ENCODE measurements around the gene ABCA4.

Gene ABCA4

DNA sequence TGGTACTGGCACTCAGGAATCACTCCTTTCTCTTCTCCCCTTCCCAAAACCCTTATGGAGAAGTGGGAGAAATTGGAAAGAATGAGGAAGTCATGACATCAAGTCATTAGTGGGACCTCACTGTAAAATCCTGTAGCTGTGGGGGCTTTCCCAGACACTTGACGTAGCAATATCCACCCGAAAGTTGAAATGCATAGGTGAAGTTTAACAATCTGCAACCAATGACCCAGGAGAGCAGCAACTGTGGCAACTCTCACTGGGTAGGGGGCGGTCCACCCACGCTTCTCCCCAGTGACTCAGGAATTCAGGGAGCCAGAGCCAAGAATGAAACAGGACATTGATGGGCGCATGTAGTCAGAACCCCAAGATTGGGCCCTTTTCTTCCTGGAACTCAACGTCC lies 27.0 kb downstream of the ABCA4 start:
- Histone ChIP-seq H3K4me1 (ENCODE audit: control insufficient read depth in 1 of 2, insufficient read depth in 2 of 2, low read length in 2 of 2) (peaks cover 16 to 31% of the 10 kb centered on the region in 2 donors), H3K27me3 (ENCODE audit: low read depth, low read length) (no peaks in the 10 kb centered on the region), H3K4me3 (ENCODE audit: low read depth in 1 of 2, low read length in 2 of 2) (peak overlapping the region; percentile 11 to 38)

DNA sequence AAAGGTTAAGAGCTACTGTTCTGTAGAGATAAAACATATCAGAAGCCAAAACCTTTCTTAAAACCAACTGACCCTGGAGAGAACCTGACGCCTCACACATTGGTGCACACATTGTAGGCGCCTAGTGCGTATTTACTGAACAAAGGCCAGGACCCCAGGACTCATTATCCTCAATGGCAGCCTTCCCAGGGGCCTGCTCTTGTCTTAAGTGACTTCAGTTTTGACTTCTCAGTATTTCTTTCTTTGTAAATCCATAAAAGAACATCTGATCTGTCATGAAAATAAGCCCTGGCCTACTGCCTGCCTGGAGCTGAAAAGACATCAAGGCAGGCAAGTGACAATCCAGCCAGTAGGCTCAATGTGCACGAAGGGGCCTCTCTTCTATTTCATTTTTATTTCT lies 27.6 kb downstream of the ABCA4 start:
- Histone ChIP-seq H3K4me3 (ENCODE audit: low read depth in 1 of 2, low read length in 2 of 2) (no peak overlapping the region), H3K27ac (ENCODE audit: low read length) (peak overlapping the region; percentile 73), H3K36me3 (ENCODE audit: control insufficient read depth in 1 of 2, insufficient read depth in 2 of 2, low read length in 2 of 2) (no peaks in the 10 kb centered on the region), H3K4me1 (ENCODE audit: control insufficient read depth in 1 of 2, insufficient read depth in 2 of 2, low read length in 2 of 2) (peaks cover 16 to 31% of the 10 kb centered on the region in 2 donors), H3K9me3 (ENCODE audit: control insufficient read depth in 1 of 2, low read length in 2 of 2) (no peaks in the 10 kb centered on the region), H3K27me3 (ENCODE audit: low read depth, low read length) (no peaks in the 10 kb centered on the region)

More for the DNA sequence above, 27.0 kb downstream of the ABCA4 start:
- H3K36me3 ChIP-seq (ENCODE audit: control insufficient read depth in 1 of 2, insufficient read depth in 2 of 2, low read length in 2 of 2), result no peaks in the 10 kb centered on the region
- peak overlapping the region; percentile 73 for H3K27ac ChIP-seq (ENCODE audit: low read length)
- H3K9me3 ChIP-seq (ENCODE audit: control insufficient read depth in 1 of 2, low read length in 2 of 2), result no peaks in the 10 kb centered on the region

DNA sequence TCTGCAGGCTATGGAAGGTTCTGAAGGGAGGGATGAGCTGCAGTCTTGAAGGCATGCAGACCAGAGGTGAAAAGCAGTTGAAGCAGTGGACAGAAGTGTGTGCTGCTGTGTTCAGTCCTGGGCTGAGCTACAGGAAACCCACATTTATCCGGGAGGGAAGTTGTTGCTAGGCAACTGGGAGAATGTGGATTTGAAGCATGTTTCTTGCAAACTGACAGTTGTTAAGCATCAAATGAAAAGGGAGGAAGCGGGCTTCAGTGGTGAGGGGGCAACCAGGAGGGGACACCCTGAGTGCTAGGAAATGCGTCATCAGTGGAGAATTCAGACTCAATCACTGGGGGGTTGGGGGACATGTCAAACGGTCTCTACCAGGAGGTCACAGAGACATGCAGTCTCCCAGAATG lies 28.7 kb downstream of the ABCA4 start:
- no peak overlapping the region for H3K27ac ChIP-seq (ENCODE audit: low read length)

DNA sequence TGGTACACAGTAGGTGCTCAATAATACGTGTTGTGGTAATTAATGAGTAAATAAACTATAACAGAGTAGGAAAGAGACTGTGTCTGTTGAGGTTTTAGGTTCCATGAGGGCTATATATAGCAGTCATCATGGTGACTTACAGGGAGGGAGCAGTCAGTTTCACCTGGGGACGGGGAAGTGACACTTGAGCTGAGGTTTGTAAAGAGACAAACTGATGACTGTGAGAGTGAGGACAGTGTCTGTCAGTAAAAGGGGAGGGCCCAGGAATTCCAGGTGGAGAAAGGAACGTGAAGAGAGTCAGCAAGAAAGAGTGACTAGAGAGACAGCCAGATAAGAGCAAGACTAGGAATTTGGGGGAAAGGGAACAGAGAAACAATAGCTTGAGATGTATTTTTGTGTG lies 30.2 kb downstream of the ABCA4 start:
- Histone ChIP-seq H3K9me3 (ENCODE audit: control insufficient read depth in 1 of 2, low read length in 2 of 2) (no peaks in the 10 kb centered on the region), H3K4me1 (ENCODE audit: control insufficient read depth in 1 of 2, insufficient read depth in 2 of 2, low read length in 2 of 2) (peaks cover 16 to 19% of the 10 kb centered on the region in 2 donors), H3K36me3 (ENCODE audit: control insufficient read depth in 1 of 2, insufficient read depth in 2 of 2, low read length in 2 of 2) (no peaks in the 10 kb centered on the region), H3K27me3 (ENCODE audit: low read depth, low read length) (no peaks in the 10 kb centered on the region), H3K4me3 (ENCODE audit: low read depth in 1 of 2, low read length in 2 of 2) (no peak overlapping the region), H3K27ac (ENCODE audit: low read length) (no peak overlapping the region)

More for the DNA sequence above, 28.7 kb downstream of the ABCA4 start:
- peaks cover 16 to 31% of the 10 kb centered on the region in 2 donors for H3K4me1 ChIP-seq (ENCODE audit: control insufficient read depth in 1 of 2, insufficient read depth in 2 of 2, low read length in 2 of 2)
- no peaks in the 10 kb centered on the region for H3K9me3 ChIP-seq (ENCODE audit: control insufficient read depth in 1 of 2, low read length in 2 of 2)
- H3K4me3 ChIP-seq (ENCODE audit: low read depth in 1 of 2, low read length in 2 of 2), result no peak overlapping the region
- no peaks in the 10 kb centered on the region for H3K36me3 ChIP-seq (ENCODE audit: control insufficient read depth in 1 of 2, insufficient read depth in 2 of 2, low read length in 2 of 2)
- H3K27me3 ChIP-seq (ENCODE audit: low read depth, low read length), result no peaks in the 10 kb centered on the region

DNA sequence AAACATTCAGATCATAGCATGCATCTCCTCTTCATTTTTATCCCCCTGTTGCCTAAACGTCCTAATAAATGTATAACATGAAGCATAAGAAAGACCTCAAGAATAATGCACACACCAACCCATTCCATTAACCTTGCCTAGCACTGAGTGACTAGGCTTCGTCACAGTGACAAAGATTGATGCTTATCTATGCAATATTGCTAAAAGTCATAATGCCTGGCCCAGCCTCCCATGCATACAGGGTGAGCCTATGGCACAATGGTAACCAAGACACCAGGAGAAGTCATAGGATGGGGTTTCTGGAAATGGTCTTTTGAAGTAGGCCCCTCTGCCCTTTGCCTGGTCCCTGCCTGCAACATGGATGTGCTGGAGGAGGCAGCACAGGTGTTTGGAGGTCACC lies 33.8 kb downstream of the ABCA4 start:
- H3K4me1 ChIP-seq (ENCODE audit: control insufficient read depth in 1 of 2, insufficient read depth in 2 of 2, low read length in 2 of 2), result no peaks in the 10 kb centered on the region

DNA sequence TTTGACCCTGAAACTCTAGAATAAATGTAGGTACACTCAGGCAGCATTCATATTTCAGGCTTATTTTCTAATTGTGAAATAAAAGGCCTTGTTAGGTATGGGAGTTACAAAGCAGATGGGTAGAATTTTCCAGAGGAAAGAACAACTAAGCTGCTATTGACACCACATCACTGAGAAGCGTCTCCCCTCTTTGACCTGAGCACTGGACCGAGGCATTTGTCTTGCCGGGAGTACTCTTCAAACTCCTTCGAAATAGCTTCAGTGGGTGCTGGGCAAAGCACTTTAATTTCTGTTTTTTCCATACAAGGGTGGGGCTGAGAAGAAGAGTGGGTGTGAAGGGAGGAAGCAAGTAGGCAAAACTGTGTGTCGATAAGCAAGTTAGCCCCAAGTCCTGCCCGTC lies 36.4 kb downstream of the ABCA4 start:
- Histone ChIP-seq H3K27me3 (ENCODE audit: low read depth, low read length) (no peaks in the 10 kb centered on the region), H3K9me3 (ENCODE audit: control insufficient read depth in 1 of 2, low read length in 2 of 2) (no peaks in the 10 kb centered on the region), H3K27ac (ENCODE audit: low read length) (no peak overlapping the region), H3K4me1 (ENCODE audit: control insufficient read depth in 1 of 2, insufficient read depth in 2 of 2, low read length in 2 of 2) (no peaks in the 10 kb centered on the region), H3K36me3 (ENCODE audit: control insufficient read depth in 1 of 2, insufficient read depth in 2 of 2, low read length in 2 of 2) (no peaks in the 10 kb centered on the region), H3K4me3 (ENCODE audit: low read depth in 1 of 2, low read length in 2 of 2) (no peak overlapping the region)

More for the DNA sequence above, 33.8 kb downstream of the ABCA4 start:
- H3K27me3 ChIP-seq (ENCODE audit: low read depth, low read length), result no peaks in the 10 kb centered on the region
- H3K27ac ChIP-seq (ENCODE audit: low read length), result no peak overlapping the region
- H3K4me3 ChIP-seq (ENCODE audit: low read depth in 1 of 2, low read length in 2 of 2), result no peak overlapping the region
- H3K9me3 ChIP-seq (ENCODE audit: control insufficient read depth in 1 of 2, low read length in 2 of 2), result no peaks in the 10 kb centered on the region
- H3K36me3 ChIP-seq (ENCODE audit: control insufficient read depth in 1 of 2, insufficient read depth in 2 of 2, low read length in 2 of 2), result no peaks in the 10 kb centered on the region

DNA sequence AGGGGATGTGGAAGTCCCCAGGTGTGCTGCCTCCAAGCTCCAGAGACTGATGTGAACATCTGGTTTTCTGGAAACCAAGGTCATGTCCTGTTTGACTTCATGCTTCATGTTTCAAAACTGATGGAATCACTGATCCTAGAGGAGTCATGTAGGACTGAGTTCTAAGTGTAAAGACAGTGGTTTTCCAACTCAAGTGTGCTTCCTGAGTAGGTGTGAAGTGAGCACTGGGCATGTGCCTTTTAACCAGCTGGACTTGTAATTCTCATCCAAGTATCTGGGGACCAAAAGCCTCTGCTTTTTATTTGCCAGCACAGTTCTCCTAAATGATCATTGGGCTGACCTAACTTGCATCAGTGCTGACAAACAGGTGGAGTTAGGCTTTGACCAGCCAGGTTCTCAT lies 36.9 kb downstream of the ABCA4 start:
- Histone ChIP-seq H3K36me3 (ENCODE audit: control insufficient read depth in 1 of 2, insufficient read depth in 2 of 2, low read length in 2 of 2) (no peaks in the 10 kb centered on the region), H3K4me1 (ENCODE audit: control insufficient read depth in 1 of 2, insufficient read depth in 2 of 2, low read length in 2 of 2) (no peaks in the 10 kb centered on the region), H3K4me3 (ENCODE audit: low read depth in 1 of 2, low read length in 2 of 2) (no peak overlapping the region), H3K27ac (ENCODE audit: low read length) (no peak overlapping the region), H3K27me3 (ENCODE audit: low read depth, low read length) (no peaks in the 10 kb centered on the region), H3K9me3 (ENCODE audit: control insufficient read depth in 1 of 2, low read length in 2 of 2) (no peaks in the 10 kb centered on the region)

DNA sequence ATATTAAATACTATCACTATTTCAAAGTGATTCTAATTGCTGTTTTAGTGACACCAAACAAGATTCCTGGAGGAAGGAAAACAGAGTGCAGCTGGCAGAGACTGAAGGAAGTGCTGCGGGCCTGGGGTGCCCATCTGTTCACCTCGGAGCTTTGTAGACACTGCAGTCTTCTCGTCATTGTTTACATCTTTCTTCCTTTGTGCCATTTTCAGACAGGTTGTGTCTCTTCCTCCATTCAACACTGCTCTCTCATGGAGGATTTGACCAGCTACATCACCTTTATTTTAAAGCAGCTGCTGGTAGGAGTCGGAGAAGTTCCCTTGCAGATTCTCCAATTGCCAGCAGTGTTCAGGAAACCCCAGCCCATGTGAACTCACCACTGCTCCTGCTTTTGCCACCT lies 37.3 kb downstream of the ABCA4 start:
- no peaks in the 10 kb centered on the region for H3K27me3 ChIP-seq (ENCODE audit: low read depth, low read length)
- no peak overlapping the region for H3K4me3 ChIP-seq (ENCODE audit: low read depth in 1 of 2, low read length in 2 of 2)
- H3K36me3 ChIP-seq (ENCODE audit: control insufficient read depth in 1 of 2, insufficient read depth in 2 of 2, low read length in 2 of 2), result no peaks in the 10 kb centered on the region
- H3K9me3 ChIP-seq (ENCODE audit: control insufficient read depth in 1 of 2, low read length in 2 of 2), result no peaks in the 10 kb centered on the region
- H3K27ac ChIP-seq (ENCODE audit: low read length), result no peak overlapping the region
- no peaks in the 10 kb centered on the region for H3K4me1 ChIP-seq (ENCODE audit: control insufficient read depth in 1 of 2, insufficient read depth in 2 of 2, low read length in 2 of 2)

DNA sequence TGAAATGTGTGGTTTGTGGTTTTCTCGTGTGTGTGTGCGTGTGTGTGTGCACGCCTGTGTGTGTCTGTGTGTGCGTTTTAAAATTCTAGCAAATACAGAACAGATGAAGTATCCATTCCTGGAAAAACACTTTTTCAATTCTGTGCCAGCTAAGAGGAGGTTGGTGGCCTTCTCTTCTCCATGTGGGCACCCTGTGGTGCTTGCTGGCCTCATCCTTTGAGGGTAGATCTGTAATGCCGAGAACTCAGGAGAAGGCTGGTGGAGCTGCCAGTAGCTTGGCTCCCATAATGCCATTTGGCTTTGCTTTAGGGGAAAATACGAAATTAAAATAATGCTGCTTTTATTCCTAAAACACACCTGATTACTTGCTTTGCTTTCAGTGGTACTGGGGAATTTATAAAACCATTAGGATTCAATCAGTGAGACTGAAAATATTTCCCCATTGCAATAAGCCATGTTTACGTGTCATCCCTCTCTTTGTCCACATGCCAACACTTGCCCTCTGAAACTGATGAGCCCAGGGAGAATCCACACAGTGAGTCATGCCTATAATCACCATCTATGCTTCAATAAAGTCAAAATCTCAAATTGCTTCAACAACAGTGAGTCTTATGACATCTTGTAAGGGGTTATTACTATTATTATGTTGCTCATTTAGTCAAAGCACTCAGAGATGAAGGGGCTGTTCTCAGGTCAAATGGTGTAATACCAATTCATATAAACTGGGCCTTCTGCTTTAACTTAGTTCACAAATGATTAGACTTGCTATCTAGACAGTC lies 39.2 kb downstream of the ABCA4 start:
- H3K9me3 ChIP-seq (ENCODE audit: control insufficient read depth in 1 of 2, low read length in 2 of 2), result no peaks in the 10 kb centered on the region
- H3K4me3 ChIP-seq (ENCODE audit: low read depth in 1 of 2, low read length in 2 of 2), result no peak overlapping the region
- H3K27me3 ChIP-seq (ENCODE audit: low read depth, low read length), result no peaks in the 10 kb centered on the region
- no peaks in the 10 kb centered on the region for H3K4me1 ChIP-seq (ENCODE audit: control insufficient read depth in 1 of 2, insufficient read depth in 2 of 2, low read length in 2 of 2)
- H3K27ac ChIP-seq (ENCODE audit: low read length), result no peak overlapping the region
- H3K36me3 ChIP-seq (ENCODE audit: control insufficient read depth in 1 of 2, insufficient read depth in 2 of 2, low read length in 2 of 2), result no peaks in the 10 kb centered on the region

DNA sequence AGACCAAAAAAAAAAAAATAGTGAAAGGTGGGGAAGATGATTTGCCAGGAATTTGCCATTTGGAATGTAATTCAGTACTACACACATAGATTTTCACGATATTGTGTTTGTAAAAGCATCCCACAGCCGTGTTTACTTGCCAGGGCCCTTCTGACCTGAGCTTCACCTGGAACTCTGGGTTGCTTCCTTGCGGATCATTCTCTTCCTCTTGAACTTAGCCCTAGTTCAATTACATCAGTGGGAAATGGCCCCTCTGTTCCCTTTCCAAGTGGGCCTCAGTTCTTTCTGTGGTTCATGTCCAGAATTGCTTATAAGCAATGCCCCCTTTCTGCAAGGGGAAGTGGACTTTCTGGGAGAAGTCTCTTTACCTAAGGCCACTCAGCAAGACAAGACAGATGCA lies 41.0 kb downstream of the ABCA4 start:
- no peaks in the 10 kb centered on the region for H3K4me1 ChIP-seq (ENCODE audit: control insufficient read depth in 1 of 2, insufficient read depth in 2 of 2, low read length in 2 of 2)
- H3K36me3 ChIP-seq (ENCODE audit: control insufficient read depth in 1 of 2, insufficient read depth in 2 of 2, low read length in 2 of 2), result no peaks in the 10 kb centered on the region
- no peaks in the 10 kb centered on the region for H3K9me3 ChIP-seq (ENCODE audit: control insufficient read depth in 1 of 2, low read length in 2 of 2)
- no peaks in the 10 kb centered on the region for H3K27me3 ChIP-seq (ENCODE audit: low read depth, low read length)
- H3K27ac ChIP-seq (ENCODE audit: low read length), result no peak overlapping the region
- H3K4me3 ChIP-seq (ENCODE audit: low read depth in 1 of 2, low read length in 2 of 2), result no peak overlapping the region

DNA sequence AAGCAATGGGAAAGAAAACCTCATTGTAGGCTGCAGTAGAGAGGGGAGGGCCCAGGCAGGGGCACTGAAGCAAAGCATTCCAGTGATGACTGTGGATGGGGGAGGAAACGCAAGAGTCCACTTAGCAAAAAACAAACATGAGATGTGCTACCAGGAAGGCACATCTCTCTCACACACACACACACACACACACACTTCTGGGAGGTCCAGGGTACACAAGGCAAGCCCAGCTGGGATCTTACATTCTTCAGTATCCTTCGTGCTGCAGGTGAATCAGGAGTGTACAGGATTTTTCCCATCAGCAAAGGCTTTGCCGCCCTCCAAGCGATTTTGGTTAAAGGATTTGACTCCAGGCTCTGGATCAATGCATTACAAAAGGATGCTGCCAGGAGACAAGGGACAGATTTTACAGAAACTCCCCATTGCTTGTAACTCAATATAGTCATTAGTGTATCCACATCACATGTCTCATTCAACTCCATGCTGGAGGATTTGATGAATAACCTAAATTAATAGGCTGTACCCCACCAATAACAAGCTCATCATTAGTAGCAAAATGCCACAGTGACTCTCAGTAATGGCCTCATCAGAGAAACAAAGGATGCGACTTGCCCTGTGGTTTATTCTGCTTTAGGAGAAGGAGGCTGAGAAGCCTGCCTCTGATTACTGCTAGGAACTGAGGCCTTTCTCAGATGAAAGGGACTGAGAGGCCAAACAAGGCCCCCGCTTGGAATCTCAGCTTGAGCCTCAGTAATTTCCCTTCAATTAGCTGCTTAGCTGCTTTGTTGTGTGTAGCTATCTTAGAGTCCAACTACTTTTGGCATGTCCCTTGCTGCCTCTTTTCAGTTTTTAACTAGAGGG lies 41.6 kb downstream of the ABCA4 start:
- no peak overlapping the region for H3K4me3 ChIP-seq (ENCODE audit: low read depth in 1 of 2, low read length in 2 of 2)
- H3K27me3 ChIP-seq (ENCODE audit: low read depth, low read length), result no peaks in the 10 kb centered on the region
- no peaks in the 10 kb centered on the region for H3K36me3 ChIP-seq (ENCODE audit: control insufficient read depth in 1 of 2, insufficient read depth in 2 of 2, low read length in 2 of 2)
- no peak overlapping the region for H3K27ac ChIP-seq (ENCODE audit: low read length)
- H3K9me3 ChIP-seq (ENCODE audit: control insufficient read depth in 1 of 2, low read length in 2 of 2), result no peaks in the 10 kb centered on the region
- no peaks in the 10 kb centered on the region for H3K4me1 ChIP-seq (ENCODE audit: control insufficient read depth in 1 of 2, insufficient read depth in 2 of 2, low read length in 2 of 2)
